IPS-18a (cell line): ENCODE measurements around the gene GPHB5.

Source experiments
- H3K27ac ChIP-seq: one replicate; pipeline ENCODE4 v1.5.1; 2013; ENCODE audit warnings: low read length
- H3K27me3 ChIP-seq: one replicate; pipeline ENCODE4 v1.6.1; 2013; ENCODE audit warnings: mild to moderate bottlenecking, low read length; ENCODE audit not compliant: control insufficient read depth, insufficient read depth
- H3K36me3 ChIP-seq: one replicate; pipeline ENCODE4 v1.6.1; 2013; ENCODE audit warnings: low read depth, low read length; ENCODE audit not compliant: control insufficient read depth
- H3K4me1 ChIP-seq: one replicate; pipeline ENCODE4 v1.6.1; 2013; ENCODE audit warnings: low read depth, low read length; ENCODE audit not compliant: control insufficient read depth
- H3K4me3 ChIP-seq: one replicate; pipeline ENCODE4 v1.5.1; 2013; ENCODE audit warnings: low read length
- H3K9ac ChIP-seq: one replicate; pipeline ENCODE4 v1.6.1; 2013; ENCODE audit warnings: mild to moderate bottlenecking, low read length, moderate library complexity
- H3K9me3 ChIP-seq: one replicate; pipeline ENCODE4 v1.6.1; 2013; ENCODE audit warnings: low read depth, low read length; ENCODE audit not compliant: control insufficient read depth

Gene GPHB5

GRCh38 chr14:63275611-63276010 lies 43.1 kb downstream of the GPHB5 start:
- Histone ChIP-seq H3K27me3 (no peaks in the 10 kb centered on the region), H3K9ac (no peak overlapping the region), H3K9me3 (no peaks in the 10 kb centered on the region), H3K27ac (no peak overlapping the region), H3K4me1 (no peaks in the 10 kb centered on the region), H3K36me3 (no peaks in the 10 kb centered on the region), H3K4me3 (no peak overlapping the region)

GRCh38 chr14:63273717-63274655 lies 44.7 kb downstream of the GPHB5 start:
- Histone ChIP-seq H3K9me3 (no peaks in the 10 kb centered on the region), H3K36me3 (no peaks in the 10 kb centered on the region), H3K27me3 (no peaks in the 10 kb centered on the region), H3K4me3 (no peak overlapping the region), H3K9ac (no peak overlapping the region), H3K27ac (no peak overlapping the region), H3K4me1 (no peaks in the 10 kb centered on the region)

GRCh38 chr14:63273129-63273528 lies 45.6 kb downstream of the GPHB5 start:
- no peak overlapping the region for H3K9ac ChIP-seq
- H3K27ac ChIP-seq: no peak overlapping the region
- H3K4me1 ChIP-seq: no peaks in the 10 kb centered on the region

GRCh38 chr14:63269561-63270225 lies 49.0 kb downstream of the GPHB5 start:
- Histone ChIP-seq H3K4me1 (peaks cover 2% of the 10 kb centered on the region), H3K36me3 (no peaks in the 10 kb centered on the region), H3K27me3 (no peaks in the 10 kb centered on the region), H3K9me3 (no peaks in the 10 kb centered on the region), H3K4me3 (no peak overlapping the region), H3K27ac (no peak overlapping the region), H3K9ac (no peak overlapping the region)

More at GRCh38 chr14:63273129-63273528, 45.6 kb downstream of the GPHB5 start:
- Histone ChIP-seq H3K36me3 (no peaks in the 10 kb centered on the region), H3K4me3 (no peak overlapping the region), H3K9me3 (no peaks in the 10 kb centered on the region), H3K27me3 (no peaks in the 10 kb centered on the region)

- H3K4me3 ChIP-seq: no peak overlapping the region
Measured at GRCh38 chr14:63268771-63269170, 50.0 kb downstream of the GPHB5 start.

GRCh38 chr14:63267171-63267570 lies 51.6 kb downstream of the GPHB5 start:
- Histone ChIP-seq H3K4me1 (peaks cover 2% of the 10 kb centered on the region), H3K9me3 (no peaks in the 10 kb centered on the region), H3K27ac (no peak overlapping the region), H3K4me3 (no peak overlapping the region), H3K36me3 (no peaks in the 10 kb centered on the region), H3K9ac (no peak overlapping the region), H3K27me3 (no peaks in the 10 kb centered on the region)

More at GRCh38 chr14:63268771-63269170, 50.0 kb downstream of the GPHB5 start:
- Histone ChIP-seq H3K27ac (no peak overlapping the region), H3K27me3 (no peaks in the 10 kb centered on the region), H3K9me3 (no peaks in the 10 kb centered on the region), H3K9ac (no peak overlapping the region), H3K36me3 (no peaks in the 10 kb centered on the region), H3K4me1 (peaks cover 2% of the 10 kb centered on the region)

- H3K27ac ChIP-seq: no peak overlapping the region
- H3K4me1 ChIP-seq: peaks cover 2% of the 10 kb centered on the region
Measured at GRCh38 chr14:63266106-63266505, 52.6 kb downstream of the GPHB5 start.

More at GRCh38 chr14:63266106-63266505, 52.6 kb downstream of the GPHB5 start:
- Histone ChIP-seq H3K36me3 (no peaks in the 10 kb centered on the region), H3K27me3 (no peaks in the 10 kb centered on the region), H3K9ac (no peak overlapping the region), H3K9me3 (no peaks in the 10 kb centered on the region), H3K4me3 (no peak overlapping the region)
